BE2C (cell line): ENCODE measurements around the gene DHX8.
"Not testable (repeated sequence)": the region's sequence is repeated elsewhere in the genome, so short reads cannot be mapped to it uniquely, and the experiment has no call there.

Source experiments
- DNase-seq: peaks from one replicate; pipeline ENCODE4 v3.0.0-alpha.2; 2020
- H3K27me3 ChIP-seq: fragments of 250-450 bp; sonication (Bioruptor Pico); 2 replicates; pipeline ENCODE4 v1.5.1; 2020; ENCODE audit warnings: mild to moderate bottlenecking
- H3K36me3 ChIP-seq: fragments of 250-450 bp; sonication (Bioruptor Pico); 2 replicates; pipeline ENCODE4 v1.5.1; 2020; ENCODE audit warnings: mild to moderate bottlenecking
- H3K4me1 ChIP-seq: fragments of 250-450 bp; sonication (Bioruptor Pico); 2 replicates; pipeline ENCODE4 v1.5.1; 2020
- H3K4me3 ChIP-seq: 2 replicates; pipeline ENCODE4 v1.5.1; 2011; ENCODE audit warnings: low read depth, low read length
- H3K9me3 ChIP-seq: fragments of 250-450 bp; sonication (Bioruptor Pico); 2 replicates; pipeline ENCODE4 v1.5.1; 2020
- TF ChIP-seq, protein P1 (sequence below): IDR thresholded peaks from 2 replicates; pipeline ENCODE4 v1.5.1; 2012; ENCODE audit warnings: mild to moderate bottlenecking, low read depth, low read length

The DHX8 gene

DNA sequence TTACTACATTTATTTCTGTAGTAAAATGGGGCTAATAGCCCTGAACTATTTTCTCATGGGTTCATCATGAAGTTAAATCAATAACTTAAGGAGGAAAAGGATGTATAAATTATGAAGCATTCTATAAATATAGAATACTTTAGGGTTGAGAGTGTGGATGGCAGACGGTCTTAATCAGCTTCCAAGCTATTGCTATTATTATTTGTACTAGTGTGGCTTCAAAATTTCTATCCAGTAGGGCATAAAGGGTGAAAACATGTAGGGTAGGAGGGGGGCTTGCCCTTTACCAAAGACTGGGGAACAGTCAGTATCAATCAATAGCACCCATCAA, 26.4 kb upstream of the DHX8 start:
- no peaks in the 10 kb centered on the region for H3K27me3 ChIP-seq
- H3K9me3 ChIP-seq = no peaks in the 10 kb centered on the region
- no peaks in the 10 kb centered on the region for H3K36me3 ChIP-seq
- H3K4me1 ChIP-seq = no peaks in the 10 kb centered on the region
- H3K4me3 ChIP-seq = no peak overlapping the region
- no peak for DNase-seq
- TF ChIP-seq, protein P1, sequence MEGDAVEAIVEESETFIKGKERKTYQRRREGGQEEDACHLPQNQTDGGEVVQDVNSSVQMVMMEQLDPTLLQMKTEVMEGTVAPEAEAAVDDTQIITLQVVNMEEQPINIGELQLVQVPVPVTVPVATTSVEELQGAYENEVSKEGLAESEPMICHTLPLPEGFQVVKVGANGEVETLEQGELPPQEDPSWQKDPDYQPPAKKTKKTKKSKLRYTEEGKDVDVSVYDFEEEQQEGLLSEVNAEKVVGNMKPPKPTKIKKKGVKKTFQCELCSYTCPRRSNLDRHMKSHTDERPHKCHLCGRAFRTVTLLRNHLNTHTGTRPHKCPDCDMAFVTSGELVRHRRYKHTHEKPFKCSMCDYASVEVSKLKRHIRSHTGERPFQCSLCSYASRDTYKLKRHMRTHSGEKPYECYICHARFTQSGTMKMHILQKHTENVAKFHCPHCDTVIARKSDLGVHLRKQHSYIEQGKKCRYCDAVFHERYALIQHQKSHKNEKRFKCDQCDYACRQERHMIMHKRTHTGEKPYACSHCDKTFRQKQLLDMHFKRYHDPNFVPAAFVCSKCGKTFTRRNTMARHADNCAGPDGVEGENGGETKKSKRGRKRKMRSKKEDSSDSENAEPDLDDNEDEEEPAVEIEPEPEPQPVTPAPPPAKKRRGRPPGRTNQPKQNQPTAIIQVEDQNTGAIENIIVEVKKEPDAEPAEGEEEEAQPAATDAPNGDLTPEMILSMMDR = no peak

DNA sequence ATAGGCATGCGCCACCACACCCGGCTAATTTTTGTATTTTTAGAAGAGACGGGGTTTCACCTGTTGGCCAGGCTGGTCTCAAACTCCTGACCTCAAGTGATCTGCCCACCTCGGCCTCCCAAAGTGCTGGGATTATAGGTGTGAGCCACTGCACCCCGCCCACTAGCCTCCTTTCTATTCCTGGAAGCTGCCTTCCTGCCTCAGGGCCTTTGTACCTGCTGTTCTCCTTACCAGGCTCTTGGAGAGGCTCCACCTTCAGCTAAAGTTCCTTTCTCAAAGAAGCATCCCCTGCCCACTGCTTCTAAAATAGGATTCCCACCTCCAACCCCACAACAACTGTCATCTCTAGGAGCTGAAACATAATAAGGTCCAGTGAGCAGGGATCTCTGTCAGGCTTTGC, 23.9 kb upstream of the DHX8 start:
- not testable (repeated sequence) for H3K9me3 ChIP-seq, H3K4me3 ChIP-seq, H3K4me1 ChIP-seq, H3K36me3 ChIP-seq, H3K27me3 ChIP-seq, DNase-seq

DNA sequence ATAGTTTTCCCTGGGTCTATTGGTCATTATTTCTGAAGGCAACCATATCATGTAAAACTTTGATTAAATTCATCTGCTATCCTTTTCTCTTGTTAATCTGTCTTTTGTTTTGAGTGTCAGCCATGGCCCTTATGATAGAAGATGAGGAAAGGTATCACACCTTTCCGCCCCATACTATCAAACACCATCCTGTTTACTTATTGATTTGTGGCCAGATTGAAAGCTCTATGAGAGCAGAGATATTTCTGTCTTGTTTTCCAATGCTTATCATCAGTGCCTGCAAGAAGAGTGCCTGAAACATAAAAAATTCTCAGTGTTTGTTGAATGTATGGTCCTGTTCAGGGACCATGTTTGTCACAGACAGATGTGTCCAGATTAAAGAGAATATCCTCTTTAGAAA, 22.6 kb upstream of the DHX8 start:
- Histone ChIP-seq H3K9me3 (no peaks in the 10 kb centered on the region), H3K27me3 (no peaks in the 10 kb centered on the region), H3K36me3 (no peaks in the 10 kb centered on the region), H3K4me3 (no peak overlapping the region), H3K4me1 (no peaks in the 10 kb centered on the region)
- TF ChIP-seq, protein P1 = no peak
- DNase-seq = no peak

DNA sequence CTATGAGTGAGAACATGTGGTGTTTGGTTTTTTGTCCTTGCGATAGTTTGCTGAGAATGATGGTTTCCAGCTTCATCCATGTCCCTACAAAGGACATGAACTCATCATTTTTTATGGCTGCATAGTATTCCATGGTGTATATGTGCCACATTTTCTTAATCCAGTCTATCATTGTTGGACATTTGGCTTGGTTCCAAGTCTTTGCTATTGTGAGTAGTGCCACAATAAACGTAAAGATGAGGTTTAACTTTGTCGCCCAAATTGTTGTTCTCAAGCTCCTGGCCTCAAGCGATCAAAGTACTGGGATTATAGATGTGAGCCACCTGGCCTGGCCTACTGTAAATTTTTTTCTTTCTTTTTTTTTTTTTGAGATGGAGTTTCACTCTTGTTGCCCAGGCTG, 21.2 kb upstream of the DHX8 start:
- not testable (repeated sequence) for H3K9me3 ChIP-seq, H3K4me1 ChIP-seq

DNA sequence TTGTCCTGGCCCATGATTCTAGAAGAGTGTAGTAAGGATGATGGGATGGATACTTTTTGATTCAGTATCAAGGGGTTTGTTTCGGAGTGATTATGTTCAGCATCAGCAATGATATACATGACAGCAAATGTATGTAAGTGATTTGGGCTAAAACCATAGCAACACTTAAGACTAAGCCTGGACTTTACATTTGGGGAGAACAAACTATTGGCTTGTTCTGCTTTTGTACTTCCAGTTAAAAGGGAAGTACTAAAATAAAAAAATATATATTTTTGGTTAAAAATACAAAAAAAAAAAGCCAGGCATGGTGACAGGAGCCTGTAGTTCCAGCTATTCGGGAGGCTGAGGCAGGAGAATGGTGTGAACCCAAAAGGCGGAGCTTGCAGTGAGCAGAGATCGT, 20.5 kb upstream of the DHX8 start:
- Histone ChIP-seq H3K27me3 (no peaks in the 10 kb centered on the region), H3K36me3 (no peaks in the 10 kb centered on the region), H3K4me3 (no peak overlapping the region), H3K4me1 (peaks cover 5% of the 10 kb centered on the region; the same call in 1 of the 2 replicates), H3K9me3 (no peaks in the 10 kb centered on the region)
- no peak for DNase-seq
- TF ChIP-seq, protein P1 = no peak

More for the DNA sequence above, 21.2 kb upstream of the DHX8 start:
- not testable (repeated sequence) for H3K27me3 ChIP-seq, H3K4me3 ChIP-seq, H3K36me3 ChIP-seq, DNase-seq

DNA sequence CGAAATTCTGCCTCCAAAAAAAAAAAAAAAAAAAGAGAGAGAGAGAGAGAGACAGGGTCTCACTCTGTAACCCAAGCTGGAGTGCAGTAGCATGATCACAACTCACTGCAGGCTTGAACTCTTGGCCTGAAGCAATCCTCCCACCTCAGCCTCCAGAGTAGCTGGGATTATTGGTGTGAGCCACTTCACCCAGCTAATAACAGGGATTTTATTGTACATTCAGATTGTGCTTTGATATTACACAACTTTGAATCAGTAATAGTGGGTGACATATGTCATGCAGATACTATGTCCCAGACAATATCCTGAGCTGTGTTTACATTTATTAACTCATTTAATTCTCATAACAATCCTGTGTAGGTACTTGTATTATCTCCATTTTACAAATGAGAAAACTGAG, 19.7 kb upstream of the DHX8 start:
- TF ChIP-seq, protein P1 = no peak
- no peak overlapping the region for H3K4me3 ChIP-seq

DNA sequence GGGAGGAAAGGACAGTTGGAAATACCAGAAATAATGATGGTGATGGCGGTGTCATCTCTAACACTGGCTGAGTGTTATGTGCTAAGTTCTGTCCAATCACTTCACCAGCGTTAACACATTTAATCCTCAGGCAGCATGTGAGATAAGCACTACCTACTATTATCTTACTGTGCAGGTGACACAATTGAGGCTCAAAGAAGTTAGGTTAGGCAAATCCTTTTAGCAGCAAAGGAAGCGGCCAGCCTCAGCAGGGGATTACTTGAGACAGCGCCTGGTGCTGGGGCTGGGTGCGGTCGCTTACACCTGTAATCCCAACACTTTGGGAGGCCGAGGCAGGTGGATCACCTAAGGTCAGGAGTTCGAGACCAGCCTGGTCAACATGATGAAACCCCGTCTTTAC, 18.7 kb upstream of the DHX8 start:
- H3K4me3 ChIP-seq = no peak overlapping the region

More for the DNA sequence above, 19.7 kb upstream of the DHX8 start:
- peaks cover 5% of the 10 kb centered on the region; the same call in 1 of the 2 replicates for H3K4me1 ChIP-seq
- no peaks in the 10 kb centered on the region for H3K9me3 ChIP-seq
- DNase-seq = no peak
- H3K36me3 ChIP-seq = no peaks in the 10 kb centered on the region
- H3K27me3 ChIP-seq = no peaks in the 10 kb centered on the region

More for the DNA sequence above, 18.7 kb upstream of the DHX8 start:
- TF ChIP-seq, protein P1 = no peak
- no peaks in the 10 kb centered on the region for H3K27me3 ChIP-seq
- H3K9me3 ChIP-seq = no peaks in the 10 kb centered on the region
- H3K36me3 ChIP-seq = no peaks in the 10 kb centered on the region
- no peak for DNase-seq
- H3K4me1 ChIP-seq = peaks cover 10% of the 10 kb centered on the region; the same call in 1 of the 2 replicates
